BLaER1 (cell line): ENCODE results near the gene RHOT2.
A peak's percentile ranks its signal among the peaks of the same experiment; 100 is the strongest.

Experiments
- H3K27ac ChIP-seq: shearing (Covaris generic); formaldehyde crosslinking; 2 replicates; pipeline ENCODE4 v1.8.1; 2022
- H3K27me3 ChIP-seq: shearing (Covaris generic); formaldehyde crosslinking; 2 replicates; pipeline ENCODE4 v1.8.1; 2022
- H3K36me3 ChIP-seq: shearing (Covaris generic); formaldehyde crosslinking; 2 replicates; pipeline ENCODE4 v1.8.1; 2022
- H3K4me1 ChIP-seq: shearing (Covaris generic); formaldehyde crosslinking; 2 replicates; pipeline ENCODE4 v1.8.1; 2022
- H3K4me2 ChIP-seq: shearing (Covaris generic); formaldehyde crosslinking; 2 replicates; pipeline ENCODE4 v1.8.1; 2022
- H3K4me3 ChIP-seq: shearing (Covaris generic); formaldehyde crosslinking; 2 replicates; pipeline ENCODE4 v1.8.1; 2022
- H3K9ac ChIP-seq: shearing (Covaris generic); formaldehyde crosslinking; 2 replicates; pipeline ENCODE4 v1.8.1; 2022
- H3K9me3 ChIP-seq: shearing (Covaris generic); formaldehyde crosslinking; 2 replicates; pipeline ENCODE4 v1.8.1; 2022
- H4K20me1 ChIP-seq: shearing (Covaris generic); formaldehyde crosslinking; 2 replicates; pipeline ENCODE4 v1.8.1; 2022
- Cebpa-rat ChIP-seq: shearing (Covaris generic); IDR thresholded peaks from 2 replicates; pipeline ENCODE4 v1.8.1; 2022

Gene RHOT2

DNA sequence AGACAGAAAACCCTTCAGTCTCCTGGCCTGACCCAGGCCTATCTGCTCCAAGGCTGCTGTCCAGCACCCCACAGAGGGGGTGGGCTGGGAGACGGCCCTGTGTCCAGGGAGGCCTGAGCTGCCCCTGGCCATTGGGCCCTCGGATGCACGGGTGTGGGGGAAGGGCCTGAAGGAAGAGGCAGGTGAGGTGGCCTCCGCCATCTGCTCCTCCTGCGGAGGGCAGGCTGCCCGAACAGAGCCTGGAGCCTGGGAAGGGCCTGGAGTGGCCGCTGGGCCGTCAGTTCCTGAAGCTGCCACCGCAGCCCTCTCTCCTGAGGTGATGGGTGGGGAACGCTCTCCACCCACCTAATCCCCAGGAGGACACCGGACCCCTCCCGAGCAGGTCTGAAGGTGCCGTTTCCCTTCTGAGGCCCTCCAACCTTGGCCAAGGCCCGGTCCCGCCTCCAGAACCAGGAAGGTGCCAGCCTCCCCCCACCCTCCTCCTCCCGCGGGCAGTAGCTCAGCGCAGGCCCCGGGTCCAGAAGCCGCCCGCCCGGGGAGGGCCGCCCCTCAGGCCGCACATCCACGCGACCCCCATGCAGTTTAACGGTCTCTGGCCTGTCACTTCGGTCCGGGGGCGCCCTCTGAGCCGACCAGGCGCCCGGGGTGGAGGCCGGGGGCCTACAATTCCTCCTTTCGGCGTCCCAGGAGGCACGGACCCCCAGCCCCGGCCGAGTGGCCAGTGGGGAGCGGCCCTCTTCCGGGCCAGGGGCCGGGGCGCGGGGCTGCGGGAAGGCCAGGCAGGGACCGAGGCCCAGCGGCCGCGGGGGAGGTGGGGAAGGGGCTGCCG is 36.8 kb downstream of the RHOT2 start:
- H3K9ac ChIP-seq: no peak overlapping the region
- H3K27me3 ChIP-seq: peaks cover 100% of the 10 kb centered on the region
- H3K4me2 ChIP-seq: peak overlapping the region; percentile 90
- no peaks in the 10 kb centered on the region for H3K9me3 ChIP-seq
- TF ChIP-seq Cebpa-rat: no peak
- peaks cover 18% of the 10 kb centered on the region for H3K4me1 ChIP-seq
- no peak overlapping the region for H3K27ac ChIP-seq
- H3K4me3 ChIP-seq: peak overlapping the region; percentile 65; the same call in 1 of the 2 replicates
- peaks cover 88% of the 10 kb centered on the region for H4K20me1 ChIP-seq
- H3K36me3 ChIP-seq: no peaks in the 10 kb centered on the region

DNA sequence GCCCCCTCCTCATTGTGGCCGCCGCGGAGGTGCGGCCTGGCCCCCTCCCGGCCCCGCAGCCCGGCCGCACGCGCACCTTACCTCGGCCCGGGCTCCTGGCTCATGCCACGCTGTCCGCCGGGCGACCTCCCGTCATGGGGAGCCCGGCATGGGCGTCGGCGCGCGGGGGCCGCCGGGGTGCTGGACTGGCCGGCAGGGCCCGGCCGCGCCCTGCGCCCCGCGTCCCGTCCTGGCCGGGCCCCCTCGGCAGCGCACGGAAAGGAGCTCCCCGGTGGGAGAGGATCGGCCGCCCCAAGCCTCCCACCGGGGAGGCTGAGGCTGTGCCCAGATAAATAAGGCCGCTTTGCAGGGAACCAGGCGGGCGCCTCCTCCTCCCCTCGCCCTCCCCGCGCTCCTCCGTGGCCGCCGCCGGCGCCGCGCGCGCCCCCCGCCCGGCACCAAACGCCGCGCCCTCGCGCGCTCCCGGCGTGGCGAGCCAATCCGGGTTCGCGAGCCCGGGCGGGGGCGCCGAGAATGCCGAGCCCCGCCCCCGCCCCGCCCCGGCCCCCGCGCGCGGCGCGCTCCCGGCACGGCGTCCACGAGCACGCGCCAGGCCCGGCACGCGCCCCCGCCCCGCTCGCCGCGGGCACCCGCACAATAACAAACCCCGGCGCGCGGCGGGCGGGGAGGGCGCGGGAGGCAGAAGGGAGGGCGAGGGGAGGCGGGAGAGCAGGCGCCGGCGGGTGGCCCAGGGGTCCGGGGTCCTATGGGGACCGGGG is 37.7 kb downstream of the RHOT2 start, which contains the start of gene FBXL16:
Gene FBXL16 (minus strand): TSS at position 371 of the 758 bp plus-strand sequence. CDS start 8,396 bp downstream, outside the sequence.
- Histone ChIP-seq H3K4me2 (peak within 1 kb of the TSS; percentile 90), H3K9ac (no peak within 1 kb of the TSS), H3K4me3 (peak within 1 kb of the TSS; percentile 65)

DNA sequence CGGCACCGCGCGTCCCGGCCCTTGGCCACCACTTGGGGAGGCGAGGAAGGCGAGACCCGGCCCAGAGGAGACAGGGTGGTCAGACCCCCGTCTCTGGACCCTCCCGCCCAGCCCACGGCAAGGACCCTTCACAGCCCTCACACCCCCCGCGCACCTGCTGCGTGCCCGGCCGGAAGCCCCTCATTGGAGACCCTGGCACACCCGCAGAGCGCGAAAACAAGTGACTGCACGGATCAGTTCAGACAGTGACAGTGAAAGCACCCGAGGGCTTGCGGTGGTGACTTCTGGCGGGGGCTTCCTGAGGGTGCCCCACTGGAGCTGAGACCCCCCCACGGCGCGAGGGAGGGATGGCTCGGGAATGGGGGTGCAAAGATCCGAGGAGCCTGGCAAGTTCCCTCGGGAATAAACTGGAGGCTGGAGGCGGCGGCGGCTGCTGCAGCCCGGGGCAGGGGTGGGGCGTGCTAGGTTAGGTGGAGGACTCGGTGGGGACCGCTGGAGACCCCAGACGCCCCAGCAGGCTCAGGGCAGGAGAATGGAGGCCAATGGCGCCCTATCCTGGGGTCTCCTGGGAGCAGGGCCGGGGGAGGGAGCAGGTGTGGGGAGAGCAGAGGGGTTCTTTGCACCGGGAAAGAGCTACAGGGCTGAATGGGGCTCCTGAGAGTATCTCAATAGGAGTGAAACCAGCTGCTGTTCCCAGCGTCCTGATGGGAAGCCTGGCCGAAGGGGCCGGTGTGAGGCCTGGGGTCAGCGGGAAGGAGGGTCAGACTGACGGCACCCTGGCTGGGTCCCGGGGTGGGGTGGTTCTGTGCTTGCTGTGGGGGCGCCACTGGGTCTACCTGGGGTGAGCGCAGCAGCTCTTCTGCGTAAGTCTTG is 38.5 kb downstream of the RHOT2 start:
- peaks cover 35% of the 10 kb centered on the region for H3K4me1 ChIP-seq
- H3K4me2 ChIP-seq: peak overlapping the region; percentile 90
- no peak for TF ChIP-seq Cebpa-rat

More for the DNA sequence above, 37.7 kb downstream of the RHOT2 start, which contains the start of gene FBXL16:
- H4K20me1 ChIP-seq: peaks cover 88% of the 10 kb centered on the region
- H3K27ac ChIP-seq: no peak within 1 kb of the TSS
- no peaks in the 10 kb centered on the region for H3K36me3 ChIP-seq
- H3K4me1 ChIP-seq: peaks cover 27% of the 10 kb centered on the region
- H3K27me3 ChIP-seq: peaks cover 100% of the 10 kb centered on the region
- H3K9me3 ChIP-seq: no peaks in the 10 kb centered on the region
- TF ChIP-seq Cebpa-rat: no peak

DNA sequence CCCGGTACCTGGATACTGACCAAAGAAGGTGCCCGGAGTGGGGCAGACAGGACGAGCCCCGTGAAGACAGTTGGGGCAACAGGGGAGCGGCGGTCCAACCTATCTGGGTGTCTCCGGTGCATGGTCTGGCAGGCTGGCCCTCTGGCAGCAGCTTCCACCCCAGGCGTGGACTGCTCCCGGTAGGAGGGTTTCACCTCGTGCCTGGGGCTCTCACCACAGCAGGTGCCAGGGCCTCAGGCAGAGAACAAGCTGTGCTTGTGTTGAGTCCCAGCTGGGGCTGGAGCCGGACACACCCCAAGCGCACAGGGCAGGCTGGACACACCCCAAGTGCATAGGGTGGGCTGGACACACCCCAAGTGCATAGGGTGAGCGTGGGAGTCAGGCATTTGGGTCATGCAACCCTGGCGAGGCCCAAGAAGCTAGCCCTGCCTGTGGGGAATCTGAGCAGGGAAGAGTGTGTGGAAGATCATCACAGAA is 39.2 kb downstream of the RHOT2 start:
- Histone ChIP-seq H3K4me2 (peak overlapping the region; percentile 90), H3K36me3 (no peaks in the 10 kb centered on the region), H3K27ac (no peak overlapping the region), H3K9ac (no peak overlapping the region), H3K9me3 (no peaks in the 10 kb centered on the region), H3K27me3 (peaks cover 98% of the 10 kb centered on the region), H3K4me1 (peaks cover 39% of the 10 kb centered on the region), H3K4me3 (0 out of 2 replicates have a peak overlapping the region, but pooled peaks have one; percentile 65), H4K20me1 (peaks cover 84% of the 10 kb centered on the region)
- no peak for TF ChIP-seq Cebpa-rat

More for the DNA sequence above, 38.5 kb downstream of the RHOT2 start:
- Histone ChIP-seq H3K9ac (no peak overlapping the region), H4K20me1 (peaks cover 88% of the 10 kb centered on the region), H3K27me3 (peaks cover 100% of the 10 kb centered on the region), H3K36me3 (no peaks in the 10 kb centered on the region), H3K4me3 (peak overlapping the region; percentile 65), H3K27ac (no peak overlapping the region), H3K9me3 (no peaks in the 10 kb centered on the region)

DNA sequence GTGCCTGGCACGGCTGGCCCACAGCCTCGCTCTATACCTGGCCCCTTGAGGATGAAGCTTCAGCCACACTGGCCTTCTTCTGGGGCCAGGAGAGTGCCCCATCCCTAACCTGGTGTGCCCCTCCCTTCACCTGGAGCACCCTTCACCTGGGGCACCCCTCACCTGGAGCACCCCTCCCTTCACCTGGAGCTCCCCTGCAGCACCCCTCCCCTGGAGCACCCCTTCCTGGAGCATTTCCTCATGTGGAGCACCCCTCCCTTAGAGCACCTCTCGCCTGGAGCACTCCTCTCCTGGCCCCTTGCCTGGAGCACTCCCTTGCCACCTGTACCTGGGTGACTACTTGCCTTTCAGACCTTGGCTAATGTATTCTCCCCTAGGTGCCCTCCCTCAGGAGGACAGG is 40.1 kb downstream of the RHOT2 start:
- peaks cover 75% of the 10 kb centered on the region for H4K20me1 ChIP-seq
- H3K9me3 ChIP-seq: no peaks in the 10 kb centered on the region
- H3K4me1 ChIP-seq: peaks cover 39% of the 10 kb centered on the region
- no peak overlapping the region for H3K9ac ChIP-seq
- peaks cover 92% of the 10 kb centered on the region for H3K27me3 ChIP-seq
- H3K36me3 ChIP-seq: no peaks in the 10 kb centered on the region
- no peak overlapping the region for H3K4me2 ChIP-seq
- no peak overlapping the region for H3K4me3 ChIP-seq
- TF ChIP-seq Cebpa-rat: no peak
- H3K27ac ChIP-seq: no peak overlapping the region

DNA sequence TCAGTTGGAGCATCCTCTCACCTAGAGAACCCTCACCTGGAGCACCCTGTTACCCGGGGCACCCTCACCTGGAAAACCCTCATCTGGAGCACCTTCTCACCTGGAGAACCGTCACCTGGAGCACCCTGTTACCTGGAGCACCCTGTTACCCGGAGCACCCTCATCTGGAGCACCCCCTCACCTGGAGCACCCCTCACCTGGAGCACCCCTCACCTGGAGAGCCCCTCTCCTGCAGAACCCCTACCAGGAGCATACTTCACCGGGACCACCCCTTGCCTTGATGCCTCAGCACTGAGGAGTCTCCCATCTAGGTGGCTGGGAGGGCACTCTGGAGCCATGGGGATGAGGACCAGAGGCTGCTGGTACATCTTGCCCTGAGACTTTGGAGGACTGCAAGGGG is 41.0 kb downstream of the RHOT2 start:
- Histone ChIP-seq H3K4me2 (no peak overlapping the region), H4K20me1 (peaks cover 65% of the 10 kb centered on the region), H3K4me3 (no peak overlapping the region), H3K9me3 (no peaks in the 10 kb centered on the region), H3K27ac (no peak overlapping the region), H3K4me1 (peaks cover 43% of the 10 kb centered on the region), H3K36me3 (no peaks in the 10 kb centered on the region), H3K9ac (no peak overlapping the region), H3K27me3 (peaks cover 86% of the 10 kb centered on the region)
- TF ChIP-seq Cebpa-rat: no peak

DNA sequence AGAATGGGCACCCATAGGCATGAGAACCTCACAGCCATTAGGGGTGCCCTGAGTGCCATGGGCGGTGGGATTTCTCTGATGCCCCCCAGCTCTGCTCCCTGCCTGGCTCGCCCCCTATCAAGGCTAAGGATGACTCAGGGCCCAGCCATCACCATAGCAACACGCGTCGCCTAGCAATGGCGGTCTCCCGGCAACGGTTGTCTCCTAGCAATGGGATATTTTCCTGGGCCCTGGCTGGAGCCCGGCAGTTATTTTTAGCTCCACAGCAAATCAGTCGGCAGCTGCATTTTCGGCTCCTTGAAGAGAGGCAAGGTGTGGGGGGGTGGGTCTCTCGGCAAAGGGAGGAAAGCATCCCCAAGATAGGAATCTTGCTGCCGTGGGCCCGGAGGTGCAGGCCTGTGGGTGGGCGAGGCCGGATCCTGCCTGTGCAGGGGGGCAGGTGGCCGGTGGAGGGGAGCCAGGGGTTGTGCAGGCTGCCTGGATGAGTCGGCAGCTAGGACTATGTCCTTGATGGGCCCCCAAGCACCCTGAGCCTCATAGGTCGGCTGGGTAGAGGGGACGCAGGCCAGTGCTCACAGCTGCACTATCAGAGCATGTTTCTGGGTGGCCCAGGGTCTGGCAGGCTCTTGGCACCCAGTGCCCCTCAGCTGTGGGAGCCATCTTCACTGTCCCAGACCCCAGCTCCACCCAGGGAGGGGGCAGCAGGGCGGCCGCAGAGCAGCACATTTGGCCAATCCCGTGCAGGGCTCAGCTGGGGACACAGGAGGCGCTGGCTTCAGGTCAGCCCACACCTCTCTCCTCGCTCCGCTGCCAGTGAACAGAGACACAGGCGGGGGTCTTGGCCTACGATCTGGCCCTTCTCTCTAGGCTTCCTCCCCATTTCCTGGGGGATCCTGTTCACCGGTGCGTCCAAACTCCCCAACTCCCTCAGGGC is 41.9 kb downstream of the RHOT2 start:
- Histone ChIP-seq H3K36me3 (no peaks in the 10 kb centered on the region), H3K4me2 (peak overlapping the region; percentile 75), H3K4me3 (0 out of 2 replicates have a peak overlapping the region, but pooled peaks have one; percentile 11), H3K4me1 (peaks cover 51% of the 10 kb centered on the region), H3K9ac (no peak overlapping the region), H3K9me3 (no peaks in the 10 kb centered on the region), H4K20me1 (peaks cover 57% of the 10 kb centered on the region), H3K27ac (no peak overlapping the region), H3K27me3 (peaks cover 84% of the 10 kb centered on the region)
- TF ChIP-seq Cebpa-rat: no peak

DNA sequence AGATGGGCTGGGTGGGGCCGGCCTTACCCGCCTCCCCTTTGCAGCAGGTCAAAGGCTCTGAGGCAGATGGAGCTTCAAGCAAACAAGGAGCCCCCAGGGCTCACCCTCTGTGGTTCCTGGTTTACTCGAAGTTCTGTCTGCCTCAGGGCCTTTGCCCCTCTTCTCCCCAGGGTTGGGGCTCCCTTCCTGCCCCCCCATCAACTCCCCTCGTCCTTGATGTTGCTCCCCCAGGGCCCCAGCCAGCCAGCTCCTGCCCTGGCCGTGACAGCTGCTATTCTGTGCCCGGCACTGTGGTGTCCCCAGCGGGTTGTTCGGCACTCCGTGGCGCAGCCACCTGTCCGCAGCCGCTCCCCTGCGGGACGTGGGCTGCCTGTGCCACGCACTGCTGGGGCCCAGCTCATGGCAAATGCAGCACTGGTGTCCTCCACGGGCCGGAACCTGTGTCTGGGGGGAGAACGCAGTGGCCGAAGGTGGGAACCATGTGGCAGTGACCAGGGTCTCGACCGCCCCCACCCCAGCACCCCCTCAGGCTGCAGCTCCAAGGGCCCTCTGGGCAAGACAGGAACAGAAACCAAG is 42.7 kb downstream of the RHOT2 start:
- no peaks in the 10 kb centered on the region for H3K9me3 ChIP-seq
- H3K27ac ChIP-seq: no peak overlapping the region
- peak overlapping the region; percentile 75 for H3K4me2 ChIP-seq
- 0 out of 2 replicates have a peak overlapping the region, but pooled peaks have one; percentile 11 for H3K4me3 ChIP-seq
- no peaks in the 10 kb centered on the region for H3K36me3 ChIP-seq
- peaks cover 59% of the 10 kb centered on the region for H4K20me1 ChIP-seq
- H3K27me3 ChIP-seq: peaks cover 83% of the 10 kb centered on the region
- no peak overlapping the region for H3K9ac ChIP-seq
- peaks cover 51% of the 10 kb centered on the region for H3K4me1 ChIP-seq
- TF ChIP-seq Cebpa-rat: no peak
